AG09319 (cell line): ENCODE data around the gene SYCP2L.

Experiments
- DNase-seq: peaks from one replicate; pipeline ENCODE4 v3.0.0-alpha.2; 2010; ENCODE audit warnings: low read depth; ENCODE audit errors: extremely low read depth
- CTCF ChIP-seq: IDR thresholded peaks from 2 replicates; pipeline ENCODE4 v1.5.1; 2011; ENCODE audit warnings: low read depth, mild to moderate bottlenecking, inconsistent platforms, low read length, moderate library complexity

Gene SYCP2L

GRCh38 chr6:11009353-11009752 is 122.5 kb downstream of the SYCP2L start:
- TF ChIP-seq CTCF = no peak
- no peak for DNase-seq

GRCh38 chr6:11011787-11012234 is 125.0 kb downstream of the SYCP2L start:
- no peak for DNase-seq
- no peak for TF ChIP-seq CTCF

GRCh38 chr6:11012295-11012754 is 125.5 kb downstream of the SYCP2L start:
- no peak for TF ChIP-seq CTCF
- DNase-seq = no peak

- TF ChIP-seq CTCF = no peak
- no peak for DNase-seq
These were observed 126.3 kb downstream of the SYCP2L start for GRCh38 chr6:11012976-11013720.

- DNase-seq = no peak
- TF ChIP-seq CTCF = no peak
These were observed 126.8 kb downstream of the SYCP2L start for GRCh38 chr6:11013721-11014070.

GRCh38 chr6:11015102-11015501 is 128.2 kb downstream of the SYCP2L start:
- no peak for TF ChIP-seq CTCF
- DNase-seq = no peak

- TF ChIP-seq CTCF = no peak
- DNase-seq = no peak
These were observed 129.6 kb downstream of the SYCP2L start for GRCh38 chr6:11016452-11016851.
